ELF-1 (cell line): ENCODE measurements around the gene MEAF6.
"Not testable (repeated sequence)": the region's sequence is repeated elsewhere in the genome, so short reads cannot be mapped to it uniquely, and the experiment has no call there.

ENCODE experiments used
- DNase-seq: peaks from one replicate; pipeline ENCODE4 v3.0.0-alpha.2; 2016; ENCODE audit warnings: low read depth, low spot score

The MEAF6 gene

GRCh38 chr1:37514350-37515184 lies at the start of gene MEAF6:
Gene MEAF6 (minus strand): TSS chr1:37514766. CDS start chr1:37514746, 20 bp downstream.
- peak; percentile 89 for DNase-seq

- no peak for DNase-seq
Measured at GRCh38 chr1:37562984-37563383, 48.4 kb upstream of the MEAF6 start.

GRCh38 chr1:37561133-37562132 lies 46.9 kb upstream of the MEAF6 start:
- DNase-seq, result peak; percentile 46

GRCh38 chr1:37560401-37561132 lies 46.0 kb upstream of the MEAF6 start:
- DNase-seq, result no peak

GRCh38 chr1:37559957-37560379 lies 45.4 kb upstream of the MEAF6 start:
- not testable (repeated sequence) for DNase-seq

GRCh38 chr1:37559080-37559479 lies 44.5 kb upstream of the MEAF6 start:
- DNase-seq, result no peak

- no peak for DNase-seq
Measured at GRCh38 chr1:37558411-37558810, 43.8 kb upstream of the MEAF6 start.

GRCh38 chr1:37557402-37557801 lies 42.8 kb upstream of the MEAF6 start:
- DNase-seq, result no peak

- peak; percentile 97 for DNase-seq
Measured at GRCh38 chr1:37556712-37557196, 42.2 kb upstream of the MEAF6 start, which contains the start of gene DNALI1. Gene DNALI1 (plus strand): TSS chr1:37556940. CDS start chr1:37556995, 55 bp downstream.

GRCh38 chr1:37553927-37554808 lies 39.6 kb upstream of the MEAF6 start, which contains the start of gene SNIP1:
Gene SNIP1 (minus strand): TSS chr1:37554293. CDS start chr1:37554229, 64 bp downstream.
- DNase-seq, result peak; percentile 94

GRCh38 chr1:37553598-37553926 lies 39.0 kb upstream of the MEAF6 start:
- no peak for DNase-seq

- DNase-seq, result no peak
Measured at GRCh38 chr1:37549341-37549740, 34.8 kb upstream of the MEAF6 start.

- DNase-seq, result no peak
Measured at GRCh38 chr1:37545019-37545418, 30.5 kb upstream of the MEAF6 start.

GRCh38 chr1:37544530-37544929 lies 30.0 kb upstream of the MEAF6 start:
- DNase-seq, result no peak

- no peak for DNase-seq
Measured at GRCh38 chr1:37540036-37540785, 25.6 kb upstream of the MEAF6 start.

- not testable (repeated sequence) for DNase-seq
Measured at GRCh38 chr1:37539154-37539553, 24.6 kb upstream of the MEAF6 start.

GRCh38 chr1:37537378-37537777 lies 22.8 kb upstream of the MEAF6 start:
- DNase-seq, result no peak

GRCh38 chr1:37533317-37534093 lies 18.9 kb upstream of the MEAF6 start:
- DNase-seq, result no peak
